Astrocyte (in vitro differentiated cells and primary cell): ENCODE measurements around the gene C8A.

ENCODE experiments used
- EZH2 ChIP-seq: IDR thresholded peaks from 2 replicates; pipeline ENCODE4 v1.6.1; 2012; ENCODE audit warnings: mild to moderate bottlenecking, low read length, inconsistent platforms; ENCODE audit not compliant: insufficient read depth
- TF ChIP-seq, protein P1 (sequence below): IDR thresholded peaks from 2 replicates; pipeline ENCODE4 v1.5.1; 2011; ENCODE audit warnings: low read depth, mild to moderate bottlenecking, inconsistent platforms, low read length, moderate library complexity; ENCODE audit not compliant: insufficient read depth

DNA sequence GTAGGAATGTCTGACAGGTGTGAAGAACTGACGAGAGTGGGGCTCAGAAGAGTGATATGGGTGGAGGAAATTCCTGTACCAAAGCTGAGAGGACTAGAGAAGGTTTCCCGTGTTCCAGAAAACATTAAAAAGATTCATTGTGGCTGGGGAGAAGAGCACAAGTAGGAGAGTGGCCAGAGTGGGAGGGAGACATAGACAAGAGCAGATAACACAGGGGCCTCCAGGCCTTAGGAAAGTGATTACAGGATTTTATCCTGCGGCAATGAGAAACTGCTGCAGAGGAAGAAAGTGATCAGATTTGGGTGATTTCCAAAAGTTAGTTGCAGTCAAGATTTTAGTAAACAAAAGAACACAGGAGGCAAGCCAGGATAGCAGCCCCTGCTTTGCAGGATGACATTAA lies 103.3 kb downstream of the C8A start:
- TF ChIP-seq, protein P1, sequence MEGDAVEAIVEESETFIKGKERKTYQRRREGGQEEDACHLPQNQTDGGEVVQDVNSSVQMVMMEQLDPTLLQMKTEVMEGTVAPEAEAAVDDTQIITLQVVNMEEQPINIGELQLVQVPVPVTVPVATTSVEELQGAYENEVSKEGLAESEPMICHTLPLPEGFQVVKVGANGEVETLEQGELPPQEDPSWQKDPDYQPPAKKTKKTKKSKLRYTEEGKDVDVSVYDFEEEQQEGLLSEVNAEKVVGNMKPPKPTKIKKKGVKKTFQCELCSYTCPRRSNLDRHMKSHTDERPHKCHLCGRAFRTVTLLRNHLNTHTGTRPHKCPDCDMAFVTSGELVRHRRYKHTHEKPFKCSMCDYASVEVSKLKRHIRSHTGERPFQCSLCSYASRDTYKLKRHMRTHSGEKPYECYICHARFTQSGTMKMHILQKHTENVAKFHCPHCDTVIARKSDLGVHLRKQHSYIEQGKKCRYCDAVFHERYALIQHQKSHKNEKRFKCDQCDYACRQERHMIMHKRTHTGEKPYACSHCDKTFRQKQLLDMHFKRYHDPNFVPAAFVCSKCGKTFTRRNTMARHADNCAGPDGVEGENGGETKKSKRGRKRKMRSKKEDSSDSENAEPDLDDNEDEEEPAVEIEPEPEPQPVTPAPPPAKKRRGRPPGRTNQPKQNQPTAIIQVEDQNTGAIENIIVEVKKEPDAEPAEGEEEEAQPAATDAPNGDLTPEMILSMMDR: no peak
- TF ChIP-seq EZH2: no peak
